Natural killer cell (primary cell): Measurements from ENCODE around the gene CBX5. TPM values are rescaled to one million over a fixed set of nuclear protein-coding genes. Genes with fewer than 3 reads are reported as not detected.

Experiments
- ATAC-seq, 3 donors: fragments of 150-1000 bp in 2 of 3; fragments of 200-7000 bp in 1 of 3; cut with Tn5 transposase; 1 replicate in 1 of 3; 2 replicates in 2 of 3; pipeline ENCODE4 v1.10.0; 2021; ENCODE audit warnings: mild to moderate bottlenecking in 2 of 3, moderate library complexity in 2 of 3
- DNase-seq, 2 donors: peaks; one replicate each; pipeline versions ENCODE4 v3.0.0 to v3.0.0-alpha.2; 2013 to 2021; ENCODE audit warnings: mixed read lengths in 1 of 2
- H3K27ac ChIP-seq: one replicate; pipeline ENCODE4 v1.5.1; 2013; ENCODE audit warnings: mild to moderate bottlenecking, low read length
- H3K27me3 ChIP-seq: one replicate; pipeline ENCODE4 v1.6.1; 2013; ENCODE audit warnings: low read length; ENCODE audit not compliant: control insufficient read depth, insufficient read depth
- H3K36me3 ChIP-seq: one replicate; pipeline ENCODE4 v1.6.1; 2013; ENCODE audit warnings: low read length; ENCODE audit not compliant: control insufficient read depth, insufficient read depth
- H3K4me1 ChIP-seq: one replicate; pipeline ENCODE4 v1.6.1; 2013; ENCODE audit warnings: low read length; ENCODE audit not compliant: control insufficient read depth, insufficient read depth
- H3K4me3 ChIP-seq: one replicate; pipeline ENCODE4 v1.5.1; 2013; ENCODE audit warnings: low read length
- H3K9me3 ChIP-seq: one replicate; pipeline ENCODE4 v1.6.1; 2013; ENCODE audit warnings: low read length; ENCODE audit not compliant: control insufficient read depth, insufficient read depth
- H3K27ac Mint-ChIP-seq, 2 donors: one replicate each; pipeline ENCODE4 v1.8.0; 2022; ENCODE audit warnings: mild to moderate bottlenecking in 2 of 2, mixed read lengths in 2 of 2, moderate library complexity in 1 of 2
- H3K27me3 Mint-ChIP-seq, 2 donors: one replicate each; pipeline ENCODE4 v1.8.0; 2022; ENCODE audit warnings: low read depth in 2 of 2, mixed read lengths in 2 of 2
- H3K36me3 Mint-ChIP-seq: one replicate; pipeline ENCODE4 v1.8.0; 2022; ENCODE audit warnings: mixed read lengths
- H3K4me1 Mint-ChIP-seq, 2 donors: one replicate each; pipeline ENCODE4 v1.8.0; 2022; ENCODE audit warnings: mixed read lengths in 2 of 2
- H3K4me3 Mint-ChIP-seq: one replicate; pipeline ENCODE4 v1.8.0; 2022; ENCODE audit warnings: mild to moderate bottlenecking, moderate library complexity, mixed read lengths
- H3K9me3 Mint-ChIP-seq, 2 donors: one replicate each; pipeline ENCODE4 v1.8.0; 2022; ENCODE audit warnings: mixed read lengths in 2 of 2
- WGBS: methylation state at CpG from one replicate; pipeline ENCODE4 v1.1.7; 2013; ENCODE audit warnings: missing lambda C conversion rate; ENCODE audit not compliant: insufficient coverage; 5-methylcytosine and 5-hydroxymethylcytosine counted together
- intact Hi-C: fragments of 100-400 bp; cut with micrococcal nuclease; formaldehyde crosslinking; loops from one replicate; pipeline ENCODE4 v1.14.2; 2022
- total RNA-seq, 4 donors: library from RNA; stranded (reverse); fragments of 120-200 nt in 1 of 4; gene quantifications; one replicate each; pipeline versions ENCODE4 v1.2.3 to v1.2.4, GENCODE V29; 2013 to 2022
- TF ChIP-seq, protein P1 (sequence below): fragments of 200-600 bp; IDR thresholded peaks from one replicate; pipeline ENCODE4 v1.8.0; 2022; ENCODE audit warnings: antibody characterized with exemption

CBX5 gene
- total RNA-seq, 3 donors from 2014 or later (not counting 1 experiment from before 2014, with no cell fraction given): 30.8 to 42.3 (median 36.5) TPM

DNA sequence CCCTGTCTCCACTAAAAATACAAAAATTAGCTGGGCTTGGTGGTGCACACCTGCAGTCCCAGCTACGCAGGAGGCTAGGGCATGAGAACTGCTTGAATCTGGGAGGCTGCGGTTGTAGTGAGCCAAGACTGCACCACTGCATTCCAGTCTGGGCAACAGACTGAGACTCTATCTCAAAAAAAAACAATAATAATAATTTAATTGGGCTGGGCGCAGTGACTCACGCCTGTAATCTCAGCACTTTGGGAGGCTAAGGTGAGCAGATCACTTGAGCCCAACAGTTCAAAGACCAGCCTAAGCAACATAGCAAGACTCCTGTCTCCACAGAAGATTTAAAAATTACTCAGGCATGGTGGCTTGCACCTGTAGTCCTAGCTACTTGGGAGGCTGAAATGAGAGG, 26.7 kb downstream of the CBX5 start:
- intact Hi-C loops: no loop called here

DNA sequence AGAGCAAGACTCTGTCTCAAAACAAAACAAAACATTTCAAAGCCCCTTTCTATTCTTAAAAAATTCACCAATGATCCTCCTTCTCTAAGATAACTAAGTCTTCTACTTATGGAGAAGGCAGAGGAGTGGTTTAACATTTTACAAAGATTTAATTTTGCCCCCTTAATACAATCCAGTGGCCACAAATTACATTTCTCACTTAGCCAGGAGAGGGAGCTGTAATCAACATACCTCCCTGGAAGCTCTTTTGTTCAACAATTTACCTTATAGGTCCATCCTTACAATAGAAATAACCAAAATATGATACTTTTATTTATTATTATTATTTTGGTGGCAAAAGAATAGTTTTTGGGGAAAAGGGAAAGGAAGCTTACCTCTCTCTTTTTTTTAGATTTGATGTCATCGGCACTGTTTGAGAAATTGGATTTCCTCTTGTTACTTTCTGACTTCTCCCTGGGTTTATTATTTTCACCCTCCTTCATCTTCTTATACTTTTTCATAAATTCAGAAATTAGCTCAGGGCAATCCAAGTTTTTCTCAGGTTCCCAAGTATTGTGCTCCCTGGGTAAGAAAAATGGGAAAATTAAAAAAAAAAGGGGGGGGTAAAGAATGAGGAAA, 28.1 kb downstream of the CBX5 start:
- H3K27me3 Mint-ChIP-seq: no peaks in the 10 kb centered on the region
- H3K36me3 ChIP-seq: peaks cover 19% of the 10 kb centered on the region
- H3K27ac ChIP-seq: no peak overlapping the region
- ATAC-seq (peak; percentile 67 to 90 (median 79)), DNase-seq (peak in 1 of 2 donors; percentile 72)
- TF ChIP-seq, protein P1, sequence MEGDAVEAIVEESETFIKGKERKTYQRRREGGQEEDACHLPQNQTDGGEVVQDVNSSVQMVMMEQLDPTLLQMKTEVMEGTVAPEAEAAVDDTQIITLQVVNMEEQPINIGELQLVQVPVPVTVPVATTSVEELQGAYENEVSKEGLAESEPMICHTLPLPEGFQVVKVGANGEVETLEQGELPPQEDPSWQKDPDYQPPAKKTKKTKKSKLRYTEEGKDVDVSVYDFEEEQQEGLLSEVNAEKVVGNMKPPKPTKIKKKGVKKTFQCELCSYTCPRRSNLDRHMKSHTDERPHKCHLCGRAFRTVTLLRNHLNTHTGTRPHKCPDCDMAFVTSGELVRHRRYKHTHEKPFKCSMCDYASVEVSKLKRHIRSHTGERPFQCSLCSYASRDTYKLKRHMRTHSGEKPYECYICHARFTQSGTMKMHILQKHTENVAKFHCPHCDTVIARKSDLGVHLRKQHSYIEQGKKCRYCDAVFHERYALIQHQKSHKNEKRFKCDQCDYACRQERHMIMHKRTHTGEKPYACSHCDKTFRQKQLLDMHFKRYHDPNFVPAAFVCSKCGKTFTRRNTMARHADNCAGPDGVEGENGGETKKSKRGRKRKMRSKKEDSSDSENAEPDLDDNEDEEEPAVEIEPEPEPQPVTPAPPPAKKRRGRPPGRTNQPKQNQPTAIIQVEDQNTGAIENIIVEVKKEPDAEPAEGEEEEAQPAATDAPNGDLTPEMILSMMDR: peak; percentile 70
- intact Hi-C loops: loop anchor here (1.0 to 2.0 kb wide), 3 partner anchors 109 to 128 kb away; no protein-coding TSS in a partner anchor
- no peaks in the 10 kb centered on the region for H3K4me1 ChIP-seq
- H3K9me3 ChIP-seq: no peaks in the 10 kb centered on the region
- H3K4me3 ChIP-seq: no peak overlapping the region
- no peak overlapping the region for H3K4me3 Mint-ChIP-seq
- no peaks in the 10 kb centered on the region for H3K9me3 Mint-ChIP-seq
- no CpG with 5 or more reads among the region's 1 CpG for WGBS
- no peaks in the 10 kb centered on the region for H3K4me1 Mint-ChIP-seq
- no peak overlapping the region for H3K27ac Mint-ChIP-seq
- no peaks in the 10 kb centered on the region for H3K27me3 ChIP-seq
- peaks cover 13% of the 10 kb centered on the region for H3K36me3 Mint-ChIP-seq

More for the DNA sequence above, 26.7 kb downstream of the CBX5 start:
- Histone ChIP-seq H3K27me3 (no peaks in the 10 kb centered on the region), H3K4me3 (no peak overlapping the region), H3K4me1 (no peaks in the 10 kb centered on the region), H3K27ac (no peak overlapping the region), H3K36me3 (peaks cover 22% of the 10 kb centered on the region), H3K9me3 (no peaks in the 10 kb centered on the region)
- peaks cover 13% of the 10 kb centered on the region for H3K36me3 Mint-ChIP-seq
- peaks cover 0 to 2% of the 10 kb centered on the region in 2 donors for H3K4me1 Mint-ChIP-seq
- ATAC-seq (no peak), DNase-seq (no peak)
- H3K27ac Mint-ChIP-seq: no peak overlapping the region
- 100% methylated on average over 4 of the region's 4 CpGs for WGBS
- H3K27me3 Mint-ChIP-seq: no peaks in the 10 kb centered on the region
- H3K9me3 Mint-ChIP-seq: no peaks in the 10 kb centered on the region
- TF ChIP-seq, protein P1: no peak
- no peak overlapping the region for H3K4me3 Mint-ChIP-seq

DNA sequence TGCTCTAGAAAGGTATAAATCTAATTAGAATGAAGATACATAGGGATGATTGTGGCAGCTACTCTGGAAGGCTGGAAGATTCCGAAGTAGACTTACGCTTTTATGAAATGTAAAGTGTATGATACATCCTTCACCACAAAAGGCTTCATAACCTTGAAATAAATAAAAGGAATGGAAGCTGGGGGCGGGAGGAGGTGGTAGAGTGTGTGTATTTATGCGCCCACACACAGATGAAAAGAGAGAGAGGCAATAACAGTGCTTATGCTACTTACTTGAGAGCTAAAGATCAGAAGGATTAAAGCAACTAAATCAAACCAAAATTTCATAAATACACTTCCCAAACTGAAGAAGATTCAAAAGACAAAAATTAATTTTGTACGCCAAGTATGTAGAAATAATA, 30.4 kb downstream of the CBX5 start:
- no peak overlapping the region for H3K27ac Mint-ChIP-seq
- Histone ChIP-seq H3K36me3 (peaks cover 19% of the 10 kb centered on the region), H3K4me3 (no peak overlapping the region), H3K9me3 (no peaks in the 10 kb centered on the region), H3K27me3 (no peaks in the 10 kb centered on the region), H3K4me1 (no peaks in the 10 kb centered on the region), H3K27ac (no peak overlapping the region)
- no peak overlapping the region for H3K4me3 Mint-ChIP-seq
- H3K4me1 Mint-ChIP-seq: no peaks in the 10 kb centered on the region
- TF ChIP-seq, protein P1: no peak
- no peak for DNase-seq
- no peaks in the 10 kb centered on the region for H3K9me3 Mint-ChIP-seq
- peaks cover 6% of the 10 kb centered on the region for H3K36me3 Mint-ChIP-seq
- 100% methylated on average over 1 of the region's 5 CpGs for WGBS
- intact Hi-C loops: no loop called here
- no peaks in the 10 kb centered on the region for H3K27me3 Mint-ChIP-seq
- no peak for ATAC-seq
